Neuronal stem cell (in vitro differentiated cells): ENCODE data around the gene OR7G3. TPM values are rescaled to one million over a fixed set of nuclear protein-coding genes. Genes with fewer than 3 reads are reported as not detected.

Experiments
- DNase-seq: peaks from one replicate; pipeline ENCODE4 v3.0.0-alpha.2; 2013; ENCODE audit warnings: low spot score
- H2AFZ ChIP-seq: one replicate; pipeline ENCODE4 v1.6.1; 2013; ENCODE audit warnings: mild to moderate bottlenecking, low read length, inconsistent platforms
- H2AK5ac ChIP-seq: 2 replicates; pipeline ENCODE4 v1.6.1; 2013; ENCODE audit warnings: low read depth, mild to moderate bottlenecking, inconsistent platforms, low read length, moderate library complexity, mixed read lengths
- H2BK120ac ChIP-seq: 2 replicates; pipeline ENCODE4 v1.6.1; 2013; ENCODE audit warnings: low read depth, mild to moderate bottlenecking, inconsistent platforms, low read length, moderate library complexity, mixed read lengths
- H2BK12ac ChIP-seq: one replicate; pipeline ENCODE4 v1.6.1; 2013; ENCODE audit warnings: low read length, inconsistent platforms
- H2BK15ac ChIP-seq: 2 replicates; pipeline ENCODE4 v1.6.1; 2013; ENCODE audit warnings: mild to moderate bottlenecking, low read length, inconsistent platforms, mixed read lengths
- H2BK5ac ChIP-seq: one replicate; pipeline ENCODE4 v1.6.1; 2013; ENCODE audit warnings: inconsistent platforms, mild to moderate bottlenecking, low read length, moderate library complexity
- H3K14ac ChIP-seq: one replicate; pipeline ENCODE4 v1.6.1; 2013; ENCODE audit warnings: low read length, inconsistent platforms
- H3K18ac ChIP-seq: 2 replicates; pipeline ENCODE4 v1.6.1; 2013; ENCODE audit warnings: low read length, inconsistent platforms
- H3K23ac ChIP-seq: 2 replicates; pipeline ENCODE4 v1.6.1; 2013; ENCODE audit warnings: low read depth, mild to moderate bottlenecking, mixed read lengths, low read length, inconsistent platforms; ENCODE audit not compliant: poor library complexity
- H3K27ac ChIP-seq: replicated peaks from 3 replicates; pipeline ENCODE4 v1.5.1; 2013; ENCODE audit warnings: low read length, inconsistent platforms
- H3K27me3 ChIP-seq, 3 experiments: 2 replicates each; pipeline ENCODE4 v1.6.1; 2013; ENCODE audit warnings: low read length in 3 of 3, mild to moderate bottlenecking in 2 of 3, inconsistent platforms in 1 of 3, low read depth in 1 of 3, mixed read lengths in 1 of 3, moderate library complexity in 1 of 3; ENCODE audit not compliant: control insufficient read depth in 3 of 3, insufficient read depth in 3 of 3
- H3K36me3 ChIP-seq, 2 donors: replicated peaks in 1 of 2; 2 replicates each; pipeline ENCODE4 v1.6.1; 2013; ENCODE audit warnings: low read length in 2 of 2; ENCODE audit not compliant: control insufficient read depth in 2 of 2, insufficient read depth in 2 of 2
- H3K4ac ChIP-seq: 2 replicates; pipeline ENCODE4 v1.6.1; 2013; ENCODE audit warnings: inconsistent platforms, mild to moderate bottlenecking, low read length, moderate library complexity
- H3K4me1 ChIP-seq, 2 donors: 1 replicate in 1 of 2; 2 replicates in 1 of 2; pipeline ENCODE4 v1.6.1; 2013; ENCODE audit warnings: low read length in 2 of 2, low read depth in 1 of 2; ENCODE audit not compliant: control insufficient read depth in 2 of 2, insufficient read depth in 1 of 2
- H3K4me2 ChIP-seq: one replicate; pipeline ENCODE4 v1.6.1; 2013; ENCODE audit warnings: mild to moderate bottlenecking, low read length, inconsistent platforms; ENCODE audit not compliant: insufficient read depth, poor library complexity, severe bottlenecking
- H3K4me3 ChIP-seq, 2 donors: 2 replicates each; pipeline ENCODE4 v1.5.1; 2013; ENCODE audit warnings: low read length in 2 of 2, mild to moderate bottlenecking in 2 of 2, inconsistent platforms in 1 of 2, moderate library complexity in 1 of 2
- H3K79me1 ChIP-seq: one replicate; pipeline ENCODE4 v1.6.1; 2013; ENCODE audit warnings: low read depth, mild to moderate bottlenecking, inconsistent platforms, low read length, moderate library complexity
- H3K9ac ChIP-seq: one replicate; pipeline ENCODE4 v1.6.1; 2013; ENCODE audit warnings: mild to moderate bottlenecking, low read depth, low read length, inconsistent platforms; ENCODE audit not compliant: poor library complexity
- H3K9me3 ChIP-seq, 2 donors: replicated peaks in 1 of 2; 2 replicates each; pipeline versions ENCODE3 to v1.6.1; 2013; ENCODE audit warnings: low read length in 2 of 2, mild to moderate bottlenecking in 2 of 2, inconsistent platforms in 1 of 2, low read depth in 1 of 2, mixed read lengths in 1 of 2, moderate library complexity in 1 of 2; ENCODE audit not compliant: control insufficient read depth in 2 of 2, insufficient read depth in 1 of 2
- H4K8ac ChIP-seq: one replicate; pipeline ENCODE4 v1.6.1; 2013; ENCODE audit warnings: low read depth, mild to moderate bottlenecking, inconsistent platforms, low read length, moderate library complexity
- H4K91ac ChIP-seq: one replicate; pipeline ENCODE4 v1.6.1; 2013; ENCODE audit warnings: low read length, low read depth, mild to moderate bottlenecking, inconsistent platforms; ENCODE audit not compliant: poor library complexity
- WGBS, 2 donors: extraction: QIAGEN DNeasy Blood & Tissue Kit; methylation state at CpG; one replicate each; pipeline ENCODE4 v1.1.7; 2013; ENCODE audit warnings: missing lambda C conversion rate in 2 of 2, mixed read lengths in 1 of 2; ENCODE audit not compliant: insufficient read length in 2 of 2, insufficient replicate concordance in 1 of 2; ENCODE audit errors: extremely low coverage in 2 of 2; 5-methylcytosine and 5-hydroxymethylcytosine counted together
- polyA plus RNA-seq, 2 experiments: library from polyadenylated mRNA; stranded (reverse); fragments of 200-250 nt; gene quantifications; one replicate each; pipeline ENCODE4 v1.2.3, GENCODE V29; 2013

OR7G3 gene
- polyA plus RNA-seq (2013, experiment 1 of 2), result not detected
- polyA plus RNA-seq (2013, experiment 2 of 2), result not detected

- H2BK15ac ChIP-seq, result no peak within 1 kb of the TSS
- DNase-seq, result no peak
- H3K4me1 ChIP-seq, result no peaks in the 10 kb centered on the region
- H3K23ac ChIP-seq, result no peak within 1 kb of the TSS
- no peak within 1 kb of the TSS for H3K27ac ChIP-seq
- H3K4ac ChIP-seq, result no peak within 1 kb of the TSS
- H3K4me2 ChIP-seq, result no peak within 1 kb of the TSS
- no peak within 1 kb of the TSS for H3K18ac ChIP-seq
- no peaks in the 10 kb centered on the region for H3K27me3 ChIP-seq
- H4K91ac ChIP-seq, result no peak within 1 kb of the TSS
- no peak within 1 kb of the TSS for H2BK120ac ChIP-seq
- no peak within 1 kb of the TSS for H3K14ac ChIP-seq
- no peak within 1 kb of the TSS for H2AK5ac ChIP-seq
- H2AFZ ChIP-seq, result no peak within 1 kb of the TSS
- H3K4me3 ChIP-seq, result no peak within 1 kb of the TSS
- no peak within 1 kb of the TSS for H2BK12ac ChIP-seq
- no CpG with 5 or more reads among the region's 1 CpG for WGBS, 2 donors
- no peak within 1 kb of the TSS for H2BK5ac ChIP-seq
- H3K36me3 ChIP-seq, result no peaks in the 10 kb centered on the region
- no peaks in the 10 kb centered on the region for H3K79me1 ChIP-seq
- H3K9me3 ChIP-seq, result peaks cover 0 to 9% of the 10 kb centered on the region in 2 donors
- no peak within 1 kb of the TSS for H4K8ac ChIP-seq
- no peak within 1 kb of the TSS for H3K9ac ChIP-seq
Observed at GRCh38 chr19:9126900-9127405, at the start of gene OR7G3. TSS of gene OR7G3 (minus strand) at chr19:9126950. CDS start at chr19:9126950, 0 bp downstream.

GRCh38 chr19:9175326-9175725, 48.6 kb upstream of the OR7G3 start:
- no peak overlapping the region for H4K91ac ChIP-seq
- H3K79me1 ChIP-seq, result no peaks in the 10 kb centered on the region
- DNase-seq, result no peak
- no peak overlapping the region for H4K8ac ChIP-seq
- H2BK15ac ChIP-seq, result no peak overlapping the region
- no peaks in the 10 kb centered on the region for H3K4me1 ChIP-seq
- H3K9me3 ChIP-seq, result peaks cover 7 to 8% of the 10 kb centered on the region in 2 donors
- no peak overlapping the region for H2AK5ac ChIP-seq
- H3K4ac ChIP-seq, result no peak overlapping the region
- no peak overlapping the region for H2BK120ac ChIP-seq
- H3K36me3 ChIP-seq, result peaks cover 0 to 4% of the 10 kb centered on the region in 2 donors
- no peak overlapping the region for H3K14ac ChIP-seq
- no peak overlapping the region for H3K4me2 ChIP-seq
- no peak overlapping the region for H3K23ac ChIP-seq
- H2AFZ ChIP-seq, result no peak overlapping the region
- no peak overlapping the region for H3K4me3 ChIP-seq
- H3K27me3 ChIP-seq, result no peaks in the 10 kb centered on the region
- H3K27ac ChIP-seq, result no peak overlapping the region
- H2BK5ac ChIP-seq, result no peak overlapping the region
- H3K9ac ChIP-seq, result no peak overlapping the region
- H3K18ac ChIP-seq, result no peak overlapping the region
- no CpG with 5 or more reads among the region's 5 CpGs for WGBS, 2 donors
- no peak overlapping the region for H2BK12ac ChIP-seq

GRCh38 chr19:9171393-9171991, 44.7 kb upstream of the OR7G3 start:
- H3K4me1 ChIP-seq, result no peaks in the 10 kb centered on the region
- H4K8ac ChIP-seq, result no peak overlapping the region
- H3K9me3 ChIP-seq, result peaks cover 0 to 4% of the 10 kb centered on the region in 2 donors
- no peak overlapping the region for H2BK12ac ChIP-seq
- DNase-seq, result no peak
- no peaks in the 10 kb centered on the region for H3K79me1 ChIP-seq
- H2BK120ac ChIP-seq, result no peak overlapping the region
- no peak overlapping the region for H3K9ac ChIP-seq
- H3K23ac ChIP-seq, result no peak overlapping the region
- no peak overlapping the region for H3K4me3 ChIP-seq
- H2BK5ac ChIP-seq, result no peak overlapping the region
- no peak overlapping the region for H2AFZ ChIP-seq
- H3K27ac ChIP-seq, result no peak overlapping the region
- no peak overlapping the region for H3K4me2 ChIP-seq
- no peak overlapping the region for H3K14ac ChIP-seq
- no peak overlapping the region for H2BK15ac ChIP-seq
- H3K4ac ChIP-seq, result no peak overlapping the region
- no peak overlapping the region for H2AK5ac ChIP-seq
- H4K91ac ChIP-seq, result no peak overlapping the region
- peaks cover 0 to 8% of the 10 kb centered on the region in 2 donors for H3K36me3 ChIP-seq
- no peak overlapping the region for H3K18ac ChIP-seq
- no peaks in the 10 kb centered on the region for H3K27me3 ChIP-seq
- no CpG with 5 or more reads among the region's 6 CpGs for WGBS, 2 donors

- WGBS, 2 donors, result no CpG with 5 or more reads among the region's 4 CpGs
- H3K27me3 ChIP-seq, result no peaks in the 10 kb centered on the region
Observed at GRCh38 chr19:9166846-9167245, 40.1 kb upstream of the OR7G3 start.

More at GRCh38 chr19:9166846-9167245, 40.1 kb upstream of the OR7G3 start:
- Histone ChIP-seq H3K18ac (no peak overlapping the region), H3K14ac (no peak overlapping the region), H3K27ac (no peak overlapping the region), H3K4ac (no peak overlapping the region), H4K8ac (no peak overlapping the region), H2AFZ (no peak overlapping the region), H3K4me1 (no peaks in the 10 kb centered on the region), H3K9ac (no peak overlapping the region), H3K9me3 (peaks cover 11 to 17% of the 10 kb centered on the region in 2 donors), H2AK5ac (no peak overlapping the region), H2BK15ac (no peak overlapping the region), H3K4me3 (no peak overlapping the region), H2BK12ac (no peak overlapping the region), H3K4me2 (no peak overlapping the region), H3K23ac (no peak overlapping the region), H3K79me1 (no peaks in the 10 kb centered on the region), H2BK120ac (no peak overlapping the region), H4K91ac (no peak overlapping the region), H2BK5ac (no peak overlapping the region), H3K36me3 (peaks cover 16 to 41% of the 10 kb centered on the region in 2 donors)
- no peak for DNase-seq
